Endothelial cell of umbilical vein (primary cell): ENCODE measurements around the gene CXCR3. TPM values are rescaled to one million over a fixed set of nuclear protein-coding genes. Genes with fewer than 3 reads are reported as not detected.

ENCODE experiments used
- BruUV-seq: library from RNA; stranded (reverse); fragments of 400-500 nt; replicated peaks from 2 replicates; lab custom pipeline; 2021; lab: Mats Ljungman, UMichigan
- CTCF ChIA-PET: fragments of 300-600, 350-600 bp; sonication (Branson Sonifier 250); formaldehyde crosslinking; loops from one replicate; lab custom pipeline; 2021; ENCODE audit warnings: antibody characterized with exemption, inconsistent platforms; lab: Charles Lee
- POLR2A ChIA-PET: fragments of 300-600, 350-600 bp; sonication (Branson Sonifier 250); formaldehyde crosslinking; loops from one replicate; lab custom pipeline; 2021; ENCODE audit warnings: antibody characterized with exemption, inconsistent platforms; lab: Charles Lee
- DNase-seq: peaks from one replicate; pipeline ENCODE4 v3.0.0-alpha.2; 2011; ENCODE audit warnings: low read depth, low spot score
- FAIRE-seq: peaks from 2 replicates; lab custom pipeline; 2011; peaks lifted over from hg19 to GRCh38; lab: Jason Lieb, UNC
- H2AFZ ChIP-seq: 2 replicates; pipeline ENCODE4 v1.6.0; 2012; ENCODE audit warnings: low read depth, low read length, control low read depth, inconsistent platforms
- H3K27ac ChIP-seq: 2 replicates; pipeline ENCODE4 v1.5.1; 2011; ENCODE audit warnings: low read depth, mild to moderate bottlenecking, control low read depth, low read length, moderate library complexity; ENCODE audit not compliant: insufficient read depth
- H3K27me3 ChIP-seq, 2 experiments: 2 replicates each; pipeline versions ENCODE4 v1.6.0 to v1.6.1; 2011; ENCODE audit warnings: low read length in 2 of 2, mixed read lengths in 1 of 2; ENCODE audit not compliant: control insufficient read depth in 2 of 2, insufficient read depth in 2 of 2
- H3K36me3 ChIP-seq, 2 experiments: 2 replicates in 1 of 2; 3 replicates in 1 of 2; pipeline ENCODE4 v1.5.1; 2011; ENCODE audit warnings: low read length in 2 of 2, mild to moderate bottlenecking in 1 of 2, moderate library complexity in 1 of 2; ENCODE audit not compliant: control insufficient read depth in 2 of 2, insufficient read depth in 2 of 2; ENCODE audit errors: extremely low read depth in 1 of 2
- H3K4me1 ChIP-seq: 3 replicates; pipeline ENCODE4 v1.5.1; 2011; ENCODE audit warnings: mild to moderate bottlenecking, low read length; ENCODE audit not compliant: control insufficient read depth, insufficient read depth; ENCODE audit errors: extremely low read depth
- H3K4me2 ChIP-seq: 2 replicates; pipeline ENCODE4 v1.6.1; 2011; ENCODE audit warnings: low read length, control low read depth, mixed read lengths; ENCODE audit not compliant: insufficient read depth
- H3K4me3 ChIP-seq, 3 experiments: fragments of 200-600 bp in 1 of 3; sonication (generic), shearing (Covaris generic) in 1 of 3; replicated peaks in 1 of 3; 2 replicates each; pipeline ENCODE4 v1.5.1; 2011 to 2016; ENCODE audit warnings: control low read depth in 3 of 3, low read length in 3 of 3, mild to moderate bottlenecking in 2 of 3, inconsistent platforms in 1 of 3, low read depth in 1 of 3, moderate library complexity in 1 of 3; ENCODE audit not compliant: insufficient read depth in 1 of 3
- H3K79me2 ChIP-seq: 2 replicates; pipeline ENCODE4 v1.6.0; 2012; ENCODE audit warnings: low read length, inconsistent platforms; ENCODE audit not compliant: control insufficient read depth, insufficient read depth
- H3K9ac ChIP-seq: replicated peaks from 2 replicates; pipeline ENCODE3; 2011; ENCODE audit warnings: low read length, control low read depth; ENCODE audit not compliant: insufficient read depth; ENCODE audit errors: extremely low read depth
- H3K9me1 ChIP-seq: replicated peaks from 3 replicates; pipeline ENCODE4 v1.6.0; 2011; ENCODE audit warnings: mild to moderate bottlenecking, low read length; ENCODE audit not compliant: control insufficient read depth, insufficient read depth; ENCODE audit errors: extremely low read depth
- H3K9me3 ChIP-seq: replicated peaks from 2 replicates; pipeline ENCODE4 v1.5.1; 2012; ENCODE audit warnings: low read length, inconsistent platforms; ENCODE audit not compliant: control insufficient read depth, insufficient read depth
- H4K20me1 ChIP-seq: replicated peaks from 2 replicates; pipeline ENCODE3; 2011; ENCODE audit warnings: mild to moderate bottlenecking, low read length; ENCODE audit not compliant: control insufficient read depth, insufficient read depth; ENCODE audit errors: extremely low read depth
- EZH2 ChIP-seq: IDR thresholded peaks from 2 replicates; pipeline ENCODE4 v1.6.1; 2012; ENCODE audit warnings: borderline replicate concordance, low read depth, mild to moderate bottlenecking, moderate library complexity, low read length, inconsistent platforms; ENCODE audit not compliant: severe bottlenecking
- FOS ChIP-seq: IDR thresholded peaks from 2 replicates; pipeline ENCODE4 v1.6.1; 2011; ENCODE audit warnings: mild to moderate bottlenecking, low read length, moderate library complexity, borderline replicate concordance; ENCODE audit not compliant: insufficient read depth
- GATA2 ChIP-seq: IDR thresholded peaks from 2 replicates; pipeline ENCODE4 v1.7.0; 2011; ENCODE audit warnings: low read depth, mild to moderate bottlenecking, moderate library complexity, mixed read lengths, low read length; ENCODE audit not compliant: insufficient read length, insufficient read depth
- JUN ChIP-seq: IDR thresholded peaks from 2 replicates; pipeline ENCODE4 v1.6.1; 2011; ENCODE audit warnings: borderline replicate concordance, low read depth; ENCODE audit not compliant: insufficient read length, insufficient read depth
- MYC ChIP-seq: IDR thresholded peaks from one replicate; pipeline ENCODE4 v1.6.1; 2011; ENCODE audit warnings: mild to moderate bottlenecking, low read depth, low read length
- POLR2A ChIP-seq: IDR thresholded peaks from 2 replicates; pipeline ENCODE4 v1.6.1; 2012; ENCODE audit warnings: low read depth, mild to moderate bottlenecking, control low read depth, low read length
- POLR2AphosphoS5 ChIP-seq: IDR thresholded peaks from 2 replicates; pipeline ENCODE4 v1.6.1; 2012; ENCODE audit warnings: low read depth, mild to moderate bottlenecking, control low read depth, low read length, moderate library complexity; ENCODE audit not compliant: insufficient read depth
- dilution Hi-C: fragments of 300-500 bp; cut with MboI; formaldehyde crosslinking; loops from one replicate; pipeline ENCODE4 v1.15.0; 2019; ENCODE audit warnings: low sequenced_read_pairs; ENCODE audit not compliant: extremely low pct_ligation_motif_present
- intact Hi-C: fragments of 100-400 bp; cut with micrococcal nuclease; formaldehyde crosslinking; loops from one replicate; pipeline ENCODE4 v1.10.0; 2022
- polyA plus RNA-seq, 4 experiments: library from polyadenylated mRNA; depleted of rRNA in 3 of 4; stranded (reverse) in 3 of 4; unstranded in 1 of 4; fragments of >200 nt; gene quantifications; 2 replicates each; pipeline versions ENCODE4 v1.2.1 to v1.2.3, GENCODE V29; 2011 to 2012; ENCODE audit warnings: missing spikeins in 1 of 4
- total RNA-seq: library from RNA; stranded (reverse); gene quantifications from 2 replicates; pipeline ENCODE4 v1.2.3, GENCODE V29; 2021
- TF ChIP-seq, protein P1 (sequence below), 2 donors: IDR thresholded peaks; 1 replicate in 1 of 2; 2 replicates in 1 of 2; pipeline ENCODE4 v1.5.1; 2011; ENCODE audit warnings: low read length in 2 of 2, mild to moderate bottlenecking in 2 of 2, moderate library complexity in 2 of 2, control low read depth in 1 of 2, inconsistent platforms in 1 of 2, low read depth in 1 of 2; ENCODE audit not compliant: insufficient read depth in 1 of 2; ENCODE audit errors: extremely low read depth in 1 of 2
- TF ChIP-seq, protein P2 (sequence below): IDR thresholded peaks from 2 replicates; pipeline ENCODE4 v1.6.1; 2011; ENCODE audit not compliant: insufficient read depth, insufficient read length

CXCR3 gene
- total and polyA plus RNA-seq, 2 donors (not counting 3 experiments of a cell fraction or from before 2014, with no cell fraction given), result not detected

- H3K4me1 ChIP-seq, result peaks cover 7% of the 10 kb centered on the region
- intact Hi-C loops, result no loop called here
- H2AFZ ChIP-seq, result no peak overlapping the region
- H3K79me2 ChIP-seq, result no peaks in the 10 kb centered on the region
- ChIA-PET POLR2A (no interaction called here), CTCF (no interaction called here)
- no peaks in the 10 kb centered on the region for H3K9me3 ChIP-seq
- TF ChIP-seq POLR2A (no peak), EZH2 (no peak)
- TF ChIP-seq, protein P1, sequence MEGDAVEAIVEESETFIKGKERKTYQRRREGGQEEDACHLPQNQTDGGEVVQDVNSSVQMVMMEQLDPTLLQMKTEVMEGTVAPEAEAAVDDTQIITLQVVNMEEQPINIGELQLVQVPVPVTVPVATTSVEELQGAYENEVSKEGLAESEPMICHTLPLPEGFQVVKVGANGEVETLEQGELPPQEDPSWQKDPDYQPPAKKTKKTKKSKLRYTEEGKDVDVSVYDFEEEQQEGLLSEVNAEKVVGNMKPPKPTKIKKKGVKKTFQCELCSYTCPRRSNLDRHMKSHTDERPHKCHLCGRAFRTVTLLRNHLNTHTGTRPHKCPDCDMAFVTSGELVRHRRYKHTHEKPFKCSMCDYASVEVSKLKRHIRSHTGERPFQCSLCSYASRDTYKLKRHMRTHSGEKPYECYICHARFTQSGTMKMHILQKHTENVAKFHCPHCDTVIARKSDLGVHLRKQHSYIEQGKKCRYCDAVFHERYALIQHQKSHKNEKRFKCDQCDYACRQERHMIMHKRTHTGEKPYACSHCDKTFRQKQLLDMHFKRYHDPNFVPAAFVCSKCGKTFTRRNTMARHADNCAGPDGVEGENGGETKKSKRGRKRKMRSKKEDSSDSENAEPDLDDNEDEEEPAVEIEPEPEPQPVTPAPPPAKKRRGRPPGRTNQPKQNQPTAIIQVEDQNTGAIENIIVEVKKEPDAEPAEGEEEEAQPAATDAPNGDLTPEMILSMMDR (IDR thresholded peaks at IDR 0.05; ENCODE audit: extremely low read depth in 1 of 2, insufficient read depth in 1 of 2, low read depth in 1 of 2, low read length in 2 of 2), result no peak
- H3K36me3 ChIP-seq, result peaks cover 0 to 12% of the 10 kb centered on the region in 2 experiments
- no peaks in the 10 kb centered on the region for H3K9me1 ChIP-seq
- H3K9ac ChIP-seq, result no peak overlapping the region
- H4K20me1 ChIP-seq, result no peaks in the 10 kb centered on the region
- no peak overlapping the region for H3K4me3 ChIP-seq
- BruUV-seq, result no TSS peak
- H3K4me2 ChIP-seq, result no peak overlapping the region
- FAIRE-seq (no peak), DNase-seq (no peak)
- H3K27me3 ChIP-seq, result no peaks in the 10 kb centered on the region
- dilution Hi-C loops, result no loop called here
- H3K27ac ChIP-seq, result no peak overlapping the region
These were observed 3.3 kb downstream of the CXCR3 start for GRCh38 chrX:71615056-71615455.

DNA sequence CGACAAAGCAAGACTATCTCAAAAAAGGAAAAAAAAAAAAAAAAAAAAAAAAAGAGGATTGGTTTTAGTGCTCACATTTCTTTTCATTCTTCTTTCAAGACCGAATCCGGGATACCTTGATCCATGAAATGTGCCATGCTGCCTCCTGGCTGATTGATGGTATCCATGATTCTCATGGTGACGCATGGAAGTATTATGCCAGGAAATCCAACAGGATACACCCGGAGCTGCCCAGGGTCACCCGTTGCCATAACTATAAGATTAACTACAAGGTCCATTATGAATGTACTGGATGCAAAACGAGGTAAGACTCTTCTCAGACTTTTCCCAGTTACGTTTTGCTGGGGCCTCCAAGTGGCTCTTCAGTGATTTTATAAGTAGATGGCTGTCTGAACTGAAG is 6.1 kb downstream of the CXCR3 start:
- Histone ChIP-seq H3K27ac (peak overlapping the region; percentile 78), H3K4me3 (no peak overlapping the region), H3K36me3 (peaks cover 0 to 17% of the 10 kb centered on the region in 2 experiments), H3K4me2 (peak overlapping the region; percentile 25), H3K9ac (peak overlapping the region; percentile 5), H4K20me1 (no peaks in the 10 kb centered on the region), H3K4me1 (peaks cover 10% of the 10 kb centered on the region), H3K79me2 (no peaks in the 10 kb centered on the region), H2AFZ (no peak overlapping the region), H3K27me3 (no peaks in the 10 kb centered on the region), H3K9me3 (no peaks in the 10 kb centered on the region), H3K9me1 (no peaks in the 10 kb centered on the region)
- ChIA-PET POLR2A (no interaction called here), CTCF (interaction anchor here (1.3 kb wide), 1 partner anchor 10 kb away, joined by 3 read pairs; no protein-coding TSS in a partner anchor)
- TF ChIP-seq JUN (peak; percentile 73), MYC (no peak), GATA2 (peak; percentile 21), POLR2AphosphoS5 (no peak), FOS (no peak), EZH2 (no peak), POLR2A (no peak)
- TF ChIP-seq, protein P2, sequence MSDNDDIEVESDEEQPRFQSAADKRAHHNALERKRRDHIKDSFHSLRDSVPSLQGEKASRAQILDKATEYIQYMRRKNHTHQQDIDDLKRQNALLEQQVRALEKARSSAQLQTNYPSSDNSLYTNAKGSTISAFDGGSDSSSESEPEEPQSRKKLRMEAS, result no peak
- TF ChIP-seq, protein P1 (IDR thresholded peaks at IDR 0.05; ENCODE audit: extremely low read depth in 1 of 2, insufficient read depth in 1 of 2, low read depth in 1 of 2, low read length in 2 of 2), result no peak
- dilution Hi-C loops, result no loop called here
- DNase-seq, result peak; percentile 85
- no TSS peak for BruUV-seq
- intact Hi-C loops, result loop anchor here (5.0 kb wide), 2 partner anchors 40 to 80 kb away; partner anchors contain the start of gene OGT
- peak; percentile 94 for FAIRE-seq
